B cell (primary cell): Measurements from ENCODE around the gene RDH12. TPM values are rescaled to one million over a fixed set of nuclear protein-coding genes. Genes with fewer than 3 reads are reported as not detected.

ENCODE experiments used
- ATAC-seq: fragments of 200-7000 bp; cut with Tn5 transposase; one replicate; pipeline ENCODE4 v1.10.0; 2021; ENCODE audit warnings: low read depth, mild to moderate bottlenecking, moderate number of reproducible peaks, moderate library complexity
- CTCF ChIA-PET: fragments of 350-600 bp; sonication (Branson Sonifier 250); formaldehyde crosslinking; loops from one replicate; lab custom pipeline; 2021; ENCODE audit warnings: antibody characterized with exemption, inconsistent platforms; lab: Charles Lee
- POLR2A ChIA-PET: fragments of 350-600 bp; sonication (Branson Sonifier 250); formaldehyde crosslinking; loops from one replicate; lab custom pipeline; 2021; ENCODE audit warnings: antibody characterized with exemption; lab: Charles Lee
- DNase-seq: peaks from one replicate; pipeline ENCODE4 v3.0.0; 2013
- H2AFZ ChIP-seq: 2 replicates; pipeline ENCODE4 v1.6.1; 2012; ENCODE audit warnings: mild to moderate bottlenecking, low read depth, low read length; ENCODE audit not compliant: insufficient read depth, poor library complexity, severe bottlenecking
- H3K27ac ChIP-seq, 2 donors: 1 replicate in 1 of 2; 2 replicates in 1 of 2; pipeline ENCODE4 v1.5.1; 2012 to 2013; ENCODE audit warnings: low read length in 2 of 2, mild to moderate bottlenecking in 2 of 2, moderate library complexity in 1 of 2
- H3K27me3 ChIP-seq, 4 experiments: fragments of 200-600 bp in 1 of 4; sonication (generic) in 1 of 4; replicated peaks in 1 of 4; 1 replicate in 2 of 4; 2 replicates in 2 of 4; pipeline versions ENCODE4 v1.6.1 to v1.7.0; 2013 to 2016; ENCODE audit warnings: low read length in 3 of 4, mild to moderate bottlenecking in 2 of 4, mixed read lengths in 1 of 4, moderate library complexity in 1 of 4; ENCODE audit not compliant: insufficient read depth in 4 of 4, control insufficient read depth in 3 of 4; ENCODE audit errors: control extremely low read depth in 1 of 4
- H3K36me3 ChIP-seq, 2 experiments: replicated peaks in 1 of 2; 1 replicate in 1 of 2; 2 replicates in 1 of 2; pipeline versions ENCODE4 v1.6.1 to v1.7.1; 2013; ENCODE audit warnings: low read length in 1 of 2; ENCODE audit not compliant: insufficient read depth in 2 of 2, control insufficient read depth in 1 of 2; ENCODE audit errors: control extremely low read depth in 1 of 2, extremely low read depth in 1 of 2
- H3K4me1 ChIP-seq, 2 donors: fragments of 200-600 bp in 1 of 2; sonication (generic) in 1 of 2; 1 replicate in 1 of 2; 2 replicates in 1 of 2; pipeline versions ENCODE4 v1.5.1 to v1.6.1; 2013 to 2017; ENCODE audit warnings: low read length in 2 of 2; ENCODE audit not compliant: control insufficient read depth in 2 of 2, insufficient read depth in 2 of 2
- H3K4me2 ChIP-seq: replicated peaks from 2 replicates; pipeline ENCODE3; 2012; ENCODE audit warnings: mild to moderate bottlenecking, low read depth, low read length; ENCODE audit not compliant: poor library complexity, severe bottlenecking
- H3K4me3 ChIP-seq, 5 experiments: fragments of 200-600 bp in 1 of 5; sonication (generic) in 1 of 5; 1 replicate in 3 of 5; 2 replicates in 2 of 5; pipeline versions ENCODE4 v1.5.1 to v1.7.0; 2011 to 2016; ENCODE audit warnings: low read length in 4 of 5, mild to moderate bottlenecking in 4 of 5, low read depth in 2 of 5, control low read depth in 1 of 5, moderate library complexity in 1 of 5; ENCODE audit not compliant: insufficient read depth in 1 of 5; ENCODE audit errors: control extremely low read depth in 1 of 5, extremely low read depth in 1 of 5
- H3K79me2 ChIP-seq: fragments of 200-600 bp; sonication (generic); one replicate; pipeline ENCODE4 v1.6.0; 2016; ENCODE audit warnings: low read length; ENCODE audit not compliant: control insufficient read depth, insufficient read depth
- H3K9ac ChIP-seq: fragments of 200-600 bp; sonication (generic); 2 replicates; pipeline ENCODE4 v1.6.1; 2017; ENCODE audit warnings: mild to moderate bottlenecking, low read length, moderate library complexity
- H3K9me3 ChIP-seq, 3 donors: one replicate each; pipeline versions ENCODE4 v1.6.1 to v1.7.1; 2013; ENCODE audit warnings: low read length in 2 of 3; ENCODE audit not compliant: control insufficient read depth in 2 of 3, insufficient read depth in 1 of 3; ENCODE audit errors: control extremely low read depth in 1 of 3
- H4K20me1 ChIP-seq: 2 replicates; pipeline ENCODE4 v1.6.0; 2012; ENCODE audit warnings: mild to moderate bottlenecking, low read length; ENCODE audit not compliant: insufficient read depth, control insufficient read depth, poor library complexity, severe bottlenecking
- H3K27ac Mint-ChIP-seq: one replicate; pipeline ENCODE4 v1.8.0; 2021; ENCODE audit warnings: mixed read lengths
- H3K27me3 Mint-ChIP-seq: one replicate; pipeline ENCODE4 v1.8.0; 2021; ENCODE audit warnings: mixed read lengths
- H3K4me1 Mint-ChIP-seq: one replicate; pipeline ENCODE4 v1.8.0; 2021; ENCODE audit warnings: mixed read lengths
- H3K4me3 Mint-ChIP-seq: one replicate; pipeline ENCODE4 v1.8.0; 2021; ENCODE audit warnings: mixed read lengths
- H3K9me3 Mint-ChIP-seq: one replicate; pipeline ENCODE4 v1.8.0; 2022; ENCODE audit warnings: mixed read lengths; ENCODE audit not compliant: insufficient read depth
- EZH2 ChIP-seq: IDR thresholded peaks from 2 replicates; pipeline ENCODE4 v1.6.1; 2012; ENCODE audit warnings: borderline replicate concordance, low read depth, mild to moderate bottlenecking, moderate library complexity, low read length; ENCODE audit not compliant: insufficient read depth, poor library complexity, severe bottlenecking
- WGBS: methylation state at CpG from one replicate; pipeline ENCODE4 v1.1.5; 2013; ENCODE audit warnings: missing lambda C conversion rate; ENCODE audit not compliant: insufficient coverage; 5-methylcytosine and 5-hydroxymethylcytosine counted together
- intact Hi-C: fragments of 100-400 bp; cut with micrococcal nuclease; formaldehyde crosslinking; loops from one replicate; pipeline ENCODE4 v1.10.0; 2022
- polyA plus RNA-seq: library from polyadenylated mRNA; depleted of rRNA; stranded (reverse); fragments of >200 nt; gene quantifications from 2 replicates; pipeline ENCODE4 v1.2.3, GENCODE V29; 2012
- total RNA-seq, 2 donors: library from RNA; stranded (reverse); fragments of 120-200 nt in 1 of 2; gene quantifications; 1 replicate in 1 of 2; 2 replicates in 1 of 2; pipeline versions ENCODE4 v1.2.3 to v1.2.4, GENCODE V29; 2013 to 2022
- TF ChIP-seq, protein P1 (sequence below): fragments of 200-600 bp; IDR thresholded peaks from one replicate; pipeline ENCODE4 v1.8.0; 2022; ENCODE audit warnings: antibody characterized with exemption, mild to moderate bottlenecking

Gene RDH12
- total and polyA plus RNA-seq, 2 donors (not counting 1 experiment from before 2014, with no cell fraction given): not detected

DNA sequence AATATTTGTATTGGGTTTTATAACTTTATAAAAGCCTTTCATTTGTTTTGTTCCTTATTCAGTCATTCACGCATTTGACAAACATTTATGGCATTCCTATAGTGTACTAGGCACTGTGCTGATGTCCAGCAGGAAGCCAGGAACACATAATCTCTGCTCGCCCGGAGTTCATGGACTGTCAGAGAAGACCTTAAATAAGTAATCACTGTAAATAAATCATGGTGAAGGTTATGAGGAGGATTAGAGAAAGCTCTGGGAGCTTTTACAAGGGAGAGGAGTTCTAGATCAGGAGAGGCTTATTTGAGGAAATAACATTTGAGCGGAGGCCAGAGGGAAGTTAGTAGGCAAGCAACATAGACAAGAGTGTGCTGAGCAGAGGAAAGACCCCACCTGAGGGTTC is 4.7 kb upstream of the RDH12 start:
- ChIA-PET CTCF (interaction anchor here (0.6 to 12.2 kb wide), 2 partner anchors 30 to 113 kb away, joined by 3 to 392 read pairs; no protein-coding TSS in a partner anchor), POLR2A (no interaction called here)
- H3K4me1 Mint-ChIP-seq: peaks cover 14% of the 10 kb centered on the region
- Histone ChIP-seq H3K36me3 (peaks cover 0 to 7% of the 10 kb centered on the region in 2 experiments), H2AFZ (no peak overlapping the region), H3K27ac (no peak overlapping the region), H3K4me2 (no peak overlapping the region), H3K4me1 (peaks cover 6 to 13% of the 10 kb centered on the region in 2 donors), H3K4me3 (no peak overlapping the region), H3K9ac (no peak overlapping the region), H3K9me3 (no peaks in the 10 kb centered on the region), H3K27me3 (no peaks in the 10 kb centered on the region), H4K20me1 (no peaks in the 10 kb centered on the region), H3K79me2 (peaks cover 22% of the 10 kb centered on the region)
- no peak for ATAC-seq
- H3K9me3 Mint-ChIP-seq: no peaks in the 10 kb centered on the region
- no peaks in the 10 kb centered on the region for H3K27me3 Mint-ChIP-seq
- DNase-seq: no peak
- no peak overlapping the region for H3K4me3 Mint-ChIP-seq
- TF ChIP-seq EZH2: no peak
- TF ChIP-seq, protein P1, sequence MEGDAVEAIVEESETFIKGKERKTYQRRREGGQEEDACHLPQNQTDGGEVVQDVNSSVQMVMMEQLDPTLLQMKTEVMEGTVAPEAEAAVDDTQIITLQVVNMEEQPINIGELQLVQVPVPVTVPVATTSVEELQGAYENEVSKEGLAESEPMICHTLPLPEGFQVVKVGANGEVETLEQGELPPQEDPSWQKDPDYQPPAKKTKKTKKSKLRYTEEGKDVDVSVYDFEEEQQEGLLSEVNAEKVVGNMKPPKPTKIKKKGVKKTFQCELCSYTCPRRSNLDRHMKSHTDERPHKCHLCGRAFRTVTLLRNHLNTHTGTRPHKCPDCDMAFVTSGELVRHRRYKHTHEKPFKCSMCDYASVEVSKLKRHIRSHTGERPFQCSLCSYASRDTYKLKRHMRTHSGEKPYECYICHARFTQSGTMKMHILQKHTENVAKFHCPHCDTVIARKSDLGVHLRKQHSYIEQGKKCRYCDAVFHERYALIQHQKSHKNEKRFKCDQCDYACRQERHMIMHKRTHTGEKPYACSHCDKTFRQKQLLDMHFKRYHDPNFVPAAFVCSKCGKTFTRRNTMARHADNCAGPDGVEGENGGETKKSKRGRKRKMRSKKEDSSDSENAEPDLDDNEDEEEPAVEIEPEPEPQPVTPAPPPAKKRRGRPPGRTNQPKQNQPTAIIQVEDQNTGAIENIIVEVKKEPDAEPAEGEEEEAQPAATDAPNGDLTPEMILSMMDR: no peak
- 100% methylated on average over 1 of the region's 4 CpGs for WGBS
- no peak overlapping the region for H3K27ac Mint-ChIP-seq
- intact Hi-C loops: loop anchor here (5.0 to 10.0 kb wide), 3 partner anchors 1190 to 1920 kb away; partner anchors contain the start of genes ERH, GPHN and SLC39A9

- WGBS: no CpG with 5 or more reads among the region's 1 CpG
- peaks cover 12% of the 10 kb centered on the region for H3K79me2 ChIP-seq
- intact Hi-C loops: loop anchor here (5.0 to 10.0 kb wide), 3 partner anchors 1191 to 1919 kb away; partner anchors contain the start of genes ERH, GPHN and SLC39A9
- no peaks in the 10 kb centered on the region for H3K36me3 ChIP-seq
- H3K27ac ChIP-seq: no peak overlapping the region
- TF ChIP-seq, protein P1: no peak
- no peak for TF ChIP-seq EZH2
- CTCF ChIA-PET: interaction anchor here (1.4 to 12.2 kb wide), 3 partner anchors 79 to 270 kb away, joined by 3 to 392 read pairs (median 5); partner anchors contain the start of gene ARG2
- Mint-ChIP-seq H3K4me3 (no peak overlapping the region), H3K9me3 (no peaks in the 10 kb centered on the region), H3K27me3 (no peaks in the 10 kb centered on the region), H3K27ac (no peak overlapping the region), H3K4me1 (peaks cover 11% of the 10 kb centered on the region)
- H3K27me3 ChIP-seq: no peaks in the 10 kb centered on the region
- H4K20me1 ChIP-seq: no peaks in the 10 kb centered on the region
- no peak overlapping the region for H3K4me3 ChIP-seq
- H3K9me3 ChIP-seq: no peaks in the 10 kb centered on the region
- no peak overlapping the region for H2AFZ ChIP-seq
- no peak overlapping the region for H3K9ac ChIP-seq
- DNase-seq (no peak), ATAC-seq (no peak)
- H3K4me2 ChIP-seq: no peak overlapping the region
- POLR2A ChIA-PET: no interaction called here
- H3K4me1 ChIP-seq: peaks cover 6 to 13% of the 10 kb centered on the region in 2 donors
These were observed 3.5 kb upstream of the RDH12 start for GRCh38 chr14:67698179-67698578.
